GM19397 (cell line): ENCODE results near the gene SDC4.

Experiments used
- ATAC-seq: cut with Tn5 transposase; IDR thresholded peaks from one replicate; pipeline ENCODE4 v1.9.1; 2021; ENCODE audit warnings: mild to moderate bottlenecking, moderate library complexity; ENCODE audit not compliant: unreplicated experiment

The SDC4 gene

GRCh38 chr20:45322952-45323383 lies 25.3 kb downstream of the SDC4 start:
- ATAC-seq = no peak

DNA sequence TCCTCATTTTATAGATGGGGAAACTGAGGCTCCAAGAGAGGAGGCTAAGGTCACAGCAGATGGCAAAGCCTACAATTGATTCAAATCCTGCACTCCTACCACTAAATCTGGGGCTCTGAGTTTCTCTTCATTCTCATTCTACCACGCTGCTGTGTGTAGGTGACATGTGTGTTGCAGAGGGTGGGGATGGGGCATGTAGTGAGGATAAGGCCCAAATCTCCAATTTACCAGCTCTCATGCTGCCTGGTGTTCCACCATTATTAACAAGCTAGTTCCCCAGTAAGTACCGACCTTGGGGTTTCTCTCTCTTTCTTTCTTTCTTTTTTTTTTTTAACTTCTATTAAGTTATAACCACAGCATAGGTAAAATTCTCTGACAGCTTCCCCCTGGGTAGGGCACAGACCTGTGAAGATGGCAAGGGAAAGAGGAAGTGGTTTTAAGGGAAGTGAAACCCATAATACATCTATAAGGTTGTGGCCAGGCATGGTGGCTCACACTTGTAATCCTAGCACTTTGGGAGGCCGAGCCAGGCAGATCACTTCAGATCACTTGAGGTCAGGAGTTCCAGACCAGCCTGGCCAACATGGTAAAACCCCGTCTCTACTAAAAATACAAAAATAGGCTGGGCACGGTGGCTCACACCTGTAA lies 27.2 kb downstream of the SDC4 start:
- peak; percentile 49 for ATAC-seq

DNA sequence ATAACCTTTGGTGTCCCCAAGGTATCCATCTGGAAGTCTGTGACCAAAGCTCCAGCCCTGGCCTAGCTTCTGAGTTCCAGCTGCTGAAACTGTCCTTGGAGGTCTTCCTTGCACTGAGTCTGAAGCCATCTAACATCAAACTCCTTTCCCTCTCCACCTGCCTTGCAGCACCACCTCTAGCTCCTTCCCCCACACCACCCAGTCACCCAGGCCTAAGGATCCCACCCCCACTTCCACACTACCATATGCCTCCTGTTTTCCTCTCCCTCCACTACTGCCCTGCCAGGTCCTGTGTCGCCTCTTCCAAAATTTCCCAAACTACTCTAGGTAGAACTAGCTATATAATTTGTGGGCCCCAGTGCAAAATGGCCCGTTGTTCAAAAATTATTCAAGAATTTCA lies 29.3 kb downstream of the SDC4 start:
- ATAC-seq = no peak

DNA sequence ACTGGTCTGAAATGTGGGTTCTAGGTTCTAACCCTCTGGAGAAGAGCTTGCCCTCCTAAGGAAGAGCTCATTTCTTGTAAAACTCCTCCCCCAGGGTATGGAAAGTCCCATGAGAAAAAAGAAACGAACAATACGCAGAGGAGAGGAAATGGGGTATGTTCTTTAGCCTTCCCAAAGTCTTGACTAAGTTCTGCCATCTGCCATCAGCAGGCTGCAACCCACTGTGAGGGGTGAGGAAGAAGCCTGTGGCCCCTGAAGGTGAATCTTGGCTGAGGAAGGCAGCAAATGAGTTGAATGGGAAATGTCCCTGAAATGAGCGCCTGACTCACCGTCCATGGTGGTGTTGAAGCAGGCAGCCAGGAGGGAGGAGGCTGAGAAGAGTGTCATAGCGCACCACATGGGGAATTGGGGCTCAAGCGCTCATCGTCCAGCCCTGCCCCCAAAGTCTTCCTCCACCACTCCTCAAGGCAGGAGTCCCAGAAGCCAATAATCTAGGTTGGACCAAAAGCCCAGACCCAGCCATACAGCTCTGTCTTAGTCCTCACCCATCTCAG lies 29.8 kb downstream of the SDC4 start:
- no peak for ATAC-seq

DNA sequence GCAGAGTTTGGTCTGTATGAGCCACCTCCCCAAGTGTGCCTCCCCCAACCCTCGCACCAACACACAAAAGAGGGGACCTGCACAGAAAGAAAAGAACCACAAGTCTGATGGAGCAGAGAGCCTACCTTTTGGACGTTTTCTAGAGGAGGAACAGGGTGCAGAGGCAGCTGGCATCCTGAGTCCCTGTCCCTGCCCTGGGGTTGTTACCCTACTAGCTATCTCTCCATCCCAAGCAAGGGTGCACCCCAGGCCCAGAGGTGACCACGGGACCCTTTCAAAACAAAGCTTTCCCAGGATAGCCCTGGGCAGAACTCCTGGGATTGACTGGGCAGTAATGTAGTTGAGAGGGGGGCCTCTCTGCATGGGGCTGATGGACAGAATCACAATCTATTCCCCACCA lies 30.4 kb downstream of the SDC4 start:
- ATAC-seq = no peak

DNA sequence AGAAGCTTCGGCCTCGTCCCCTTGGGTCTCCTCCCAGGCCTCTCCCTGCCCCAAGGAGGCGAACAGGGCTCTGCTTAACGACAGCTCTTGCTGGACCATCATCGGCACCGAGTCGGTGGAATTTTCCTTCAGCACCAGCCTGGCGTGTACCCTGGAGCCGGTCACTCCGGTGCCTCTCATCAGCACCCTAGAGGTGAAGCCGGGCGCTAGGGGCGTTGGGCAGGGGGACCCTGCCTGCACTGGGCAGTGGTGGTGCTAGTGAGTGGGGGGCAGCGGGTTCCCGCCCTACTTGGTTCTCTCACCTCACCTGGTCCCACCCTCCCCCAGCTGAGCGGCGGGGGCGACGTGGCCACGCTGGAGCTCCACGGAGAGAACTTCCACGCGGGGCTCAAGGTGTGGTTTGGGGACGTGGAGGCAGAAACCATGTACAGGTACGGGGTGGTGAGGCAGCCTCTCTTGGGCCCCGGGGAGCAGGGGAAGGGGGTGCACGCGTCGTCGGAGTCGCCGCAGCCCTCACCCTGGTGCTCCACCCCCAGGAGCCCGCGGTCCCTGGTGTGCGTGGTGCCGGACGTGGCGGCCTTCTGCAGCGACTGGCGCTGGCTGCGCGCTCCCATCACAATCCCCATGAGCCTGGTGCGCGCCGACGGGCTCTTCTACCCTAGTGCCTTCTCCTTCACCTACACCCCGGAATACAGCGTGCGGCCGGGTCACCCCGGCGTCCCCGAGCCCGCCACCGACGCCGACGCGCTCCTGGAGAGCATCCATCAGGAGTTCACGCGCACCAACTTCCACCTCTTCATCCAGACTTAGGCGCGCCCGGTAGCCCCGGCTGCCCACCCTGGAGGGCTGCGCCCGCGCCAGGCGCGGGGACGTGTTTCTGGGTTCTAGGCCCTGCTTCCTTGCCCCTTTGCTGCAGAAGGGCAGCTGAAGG lies 31.8 kb downstream of the SDC4 start:
- ATAC-seq = no peak

GRCh38 chr20:45315672-45316071 lies 32.6 kb downstream of the SDC4 start:
- no peak for ATAC-seq

GRCh38 chr20:45313943-45314342 lies 34.3 kb downstream of the SDC4 start:
- ATAC-seq = no peak

DNA sequence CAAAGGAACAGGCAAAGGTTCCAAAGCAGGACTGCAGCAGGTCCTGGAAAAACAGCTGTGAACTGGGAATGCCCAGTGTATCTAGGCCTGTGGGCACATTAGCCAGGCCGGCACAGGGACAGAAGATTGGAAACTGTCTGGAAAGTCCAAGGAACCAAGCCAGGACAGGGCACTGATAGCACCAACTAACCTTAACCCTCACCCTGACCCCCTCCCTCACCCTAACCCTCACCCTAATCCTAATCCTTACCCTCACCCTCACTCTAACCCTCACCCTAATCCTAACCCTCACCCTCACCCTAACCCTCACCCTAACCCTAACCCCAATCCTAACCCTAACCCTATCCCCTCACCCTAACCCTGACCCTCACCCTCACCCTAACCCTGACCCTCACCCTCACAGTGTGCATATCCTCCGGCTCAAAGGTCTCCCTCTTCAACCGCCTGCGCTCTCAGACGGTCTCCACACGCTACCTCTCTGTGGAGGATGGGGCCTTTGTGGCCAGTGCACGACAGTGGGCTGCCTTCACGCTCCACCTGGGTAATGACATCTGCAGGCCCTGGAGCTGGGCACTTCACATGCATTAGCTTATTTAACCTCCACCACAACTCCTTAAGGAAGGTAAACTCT lies 35.0 kb downstream of the SDC4 start:
- no peak for ATAC-seq

DNA sequence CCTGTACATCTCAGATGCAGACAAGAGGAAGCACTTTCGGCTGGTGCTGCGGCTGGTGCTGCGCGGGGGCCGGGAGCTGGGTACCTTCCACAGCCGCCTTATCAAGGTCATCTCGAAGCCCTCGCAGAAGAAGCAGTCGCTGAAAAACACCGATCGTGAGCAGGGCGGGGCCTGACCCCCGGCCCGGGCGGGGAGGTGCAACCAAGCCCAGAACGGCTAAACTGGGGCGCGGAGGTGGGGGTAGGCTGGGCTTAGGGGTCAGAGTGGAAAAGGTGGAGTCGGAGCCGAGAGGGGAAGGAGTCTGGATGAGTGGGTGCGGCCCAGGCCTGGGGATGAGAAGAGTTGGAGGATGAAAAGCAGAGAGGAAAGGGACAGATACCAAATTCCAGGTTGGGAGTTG lies 36.0 kb downstream of the SDC4 start:
- no peak for ATAC-seq

GRCh38 chr20:45311589-45312211 lies 36.5 kb downstream of the SDC4 start:
- ATAC-seq = no peak

DNA sequence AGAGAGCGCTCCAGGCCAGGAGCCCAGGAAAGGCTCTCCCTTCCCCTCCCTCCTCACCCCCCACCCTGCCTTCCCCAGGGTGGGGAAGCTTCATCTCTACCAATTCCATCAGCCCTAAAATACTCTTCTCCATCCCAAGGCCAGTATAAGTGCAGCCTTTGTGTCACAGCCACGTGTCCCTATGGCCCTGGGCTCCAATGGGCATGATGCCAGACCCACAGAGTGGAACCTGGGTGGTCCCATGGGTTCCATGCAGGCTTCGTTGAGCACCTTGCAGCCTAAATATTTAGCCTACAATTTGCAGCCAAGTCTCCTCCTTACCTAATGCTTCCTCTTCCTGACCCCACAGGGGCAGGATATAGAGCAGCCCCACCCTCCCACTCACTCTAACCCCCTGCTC lies 39.1 kb downstream of the SDC4 start:
- no peak for ATAC-seq

- no peak for ATAC-seq
Observed at GRCh38 chr20:45308117-45308778, 40.0 kb downstream of the SDC4 start, which contains the start of gene MATN4. TSS of gene MATN4 (minus strand) at chr20:45308299. CDS start at chr20:45305582, 2,717 bp downstream.

- no peak for ATAC-seq
Observed at GRCh38 chr20:45307076-45307640, 41.1 kb downstream of the SDC4 start.

- ATAC-seq = no peak
Observed at GRCh38 chr20:45306431-45306982, 41.7 kb downstream of the SDC4 start, which contains the start of gene RBPJL. TSS of gene RBPJL (plus strand) at chr20:45306840. CDS start at chr20:45306923, 83 bp downstream.

DNA sequence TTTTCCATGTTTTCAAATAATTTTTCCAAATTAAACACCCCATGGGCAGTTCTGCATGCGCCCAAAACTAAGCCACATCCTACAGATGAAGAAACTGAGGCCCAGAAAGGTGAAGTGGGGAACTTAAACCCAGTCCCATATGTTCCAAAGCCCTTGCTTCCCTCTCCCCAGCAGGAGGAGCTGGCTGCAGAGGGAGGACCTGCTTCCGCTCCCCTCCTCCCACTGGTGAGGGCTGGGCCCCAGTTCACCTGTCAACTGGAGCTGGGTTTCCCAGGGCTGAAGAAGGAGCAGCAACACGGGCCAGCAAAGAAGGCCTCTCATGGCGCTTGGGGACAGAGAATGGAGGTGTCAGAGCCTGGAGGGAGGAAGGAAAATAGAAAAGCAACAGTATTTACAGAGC lies 43.0 kb downstream of the SDC4 start:
- no peak for ATAC-seq

- ATAC-seq = no peak
Observed at GRCh38 chr20:45304464-45304999, 43.7 kb downstream of the SDC4 start.

DNA sequence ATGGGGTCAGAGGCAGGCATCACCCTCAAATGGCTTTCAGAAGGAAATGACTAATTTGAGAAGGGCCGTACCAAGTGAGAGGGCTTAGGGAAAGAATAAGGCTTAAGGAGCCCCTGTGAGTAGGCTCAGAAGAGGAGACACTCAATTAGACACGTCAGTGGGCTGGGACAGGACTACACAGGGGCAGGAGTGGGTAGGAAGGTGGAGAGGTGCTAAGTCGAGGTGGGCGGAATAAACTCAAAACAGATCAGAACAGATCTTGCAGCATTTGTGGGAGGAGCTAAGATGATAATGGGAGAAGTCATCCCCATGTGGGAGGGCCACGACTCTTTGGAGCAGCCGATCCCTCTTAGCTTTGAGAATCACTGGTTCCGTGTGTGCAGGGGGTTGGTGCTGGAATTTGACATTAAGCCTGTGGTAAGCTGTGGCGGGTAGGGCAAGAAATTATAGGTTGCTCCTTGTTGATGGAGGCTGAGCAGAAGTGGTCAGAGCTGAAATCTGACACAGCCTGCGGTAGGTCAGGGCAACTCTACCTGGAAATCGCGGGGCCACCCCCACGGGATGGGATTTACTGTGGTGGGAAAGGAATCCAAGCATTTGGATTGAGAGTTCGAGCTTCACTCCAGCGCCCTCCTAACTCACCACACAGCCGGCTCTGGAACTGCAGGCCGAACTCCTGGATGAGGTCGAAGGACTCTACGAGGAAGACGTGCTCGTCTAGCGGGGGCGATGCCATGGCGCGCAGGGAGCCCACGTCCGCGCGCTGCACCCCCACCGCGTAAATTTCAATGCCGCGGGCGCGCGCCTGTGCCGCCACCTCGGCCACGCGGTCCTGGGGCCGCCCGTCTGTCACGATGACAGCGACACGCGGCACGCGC lies 44.4 kb downstream of the SDC4 start:
- ATAC-seq = no peak
